Measurements from ENCODE around the gene MIGA2.
"Not testable (repeated sequence)": the region's sequence is repeated elsewhere in the genome, so short reads cannot be mapped to it uniquely, and the experiment has no call there.

Gene MIGA2

GRCh38 chr9:129098328-129098727, 61.9 kb downstream of the MIGA2 start:
- DNase-seq (ENCODE audit: low read depth in 3 of 3, low spot score in 1 of 3) = no peak

DNA sequence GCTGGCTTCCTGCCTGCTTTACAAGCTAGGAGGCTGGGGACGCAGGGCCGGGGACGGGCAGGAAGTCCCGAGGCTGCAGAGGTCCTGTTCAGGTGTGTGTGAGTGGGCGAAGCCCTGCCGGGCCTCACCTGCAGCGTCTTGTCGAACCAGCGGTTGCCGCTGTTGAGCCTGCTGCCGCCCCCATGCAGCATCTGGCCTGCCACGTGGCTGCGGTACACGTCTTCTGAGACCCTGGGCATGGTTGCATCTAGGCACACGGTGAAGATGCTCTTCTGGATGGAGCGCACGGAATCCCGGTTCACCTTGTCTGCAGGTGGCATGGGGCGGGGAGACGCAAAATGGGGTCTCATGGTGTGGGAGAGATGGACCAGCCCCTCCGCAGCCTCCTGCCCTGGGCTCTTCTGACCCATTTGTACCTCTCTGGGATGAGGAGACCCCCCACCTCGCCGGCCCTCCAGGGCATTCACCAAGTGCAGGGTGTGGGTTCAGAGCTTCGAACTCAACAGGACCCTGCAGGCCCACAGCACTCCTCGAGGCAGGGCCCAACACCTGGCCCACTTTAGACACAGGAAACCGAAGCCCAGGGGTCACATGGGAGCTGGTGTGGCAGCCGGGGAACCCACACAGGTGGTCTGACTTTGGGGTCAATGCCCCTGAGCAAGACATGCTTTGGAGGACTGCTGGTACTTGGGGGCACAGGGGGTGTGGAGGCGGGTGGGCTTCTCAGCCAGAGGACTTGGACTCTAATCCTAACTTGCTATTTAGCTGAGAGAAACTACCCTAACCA, 64.2 kb downstream of the MIGA2 start:
- DNase-seq (ENCODE audit: low read depth in 3 of 3, low spot score in 1 of 3) = no peak

- DNase-seq (ENCODE audit: low read depth in 3 of 3, low spot score in 1 of 3) = no peak
Observed at GRCh38 chr9:129101279-129101678, 64.9 kb downstream of the MIGA2 start.

DNA sequence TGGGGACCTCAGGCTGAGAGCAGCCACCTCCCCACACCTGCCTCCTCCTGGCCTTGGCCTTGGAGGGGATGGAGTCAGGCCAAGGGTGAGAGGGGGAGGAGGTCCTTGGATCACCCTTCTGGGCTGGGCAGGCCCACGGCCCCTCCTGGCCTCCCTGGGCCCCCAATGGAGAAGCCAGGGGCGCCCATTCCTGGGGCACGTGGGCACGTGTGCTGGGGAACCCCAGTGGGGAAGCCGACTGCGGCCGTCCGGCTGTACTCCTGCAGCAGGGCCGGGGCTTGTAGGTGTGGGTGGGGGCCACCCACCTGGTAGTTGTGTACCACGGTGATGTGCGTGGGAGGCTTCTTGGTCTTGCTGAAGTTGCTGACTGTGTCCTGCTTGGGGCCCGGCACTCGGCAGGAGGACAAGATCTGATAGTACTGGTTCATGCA, 65.7 kb downstream of the MIGA2 start:
- no peak for DNase-seq (ENCODE audit: low read depth in 3 of 3, low spot score in 1 of 3)

DNA sequence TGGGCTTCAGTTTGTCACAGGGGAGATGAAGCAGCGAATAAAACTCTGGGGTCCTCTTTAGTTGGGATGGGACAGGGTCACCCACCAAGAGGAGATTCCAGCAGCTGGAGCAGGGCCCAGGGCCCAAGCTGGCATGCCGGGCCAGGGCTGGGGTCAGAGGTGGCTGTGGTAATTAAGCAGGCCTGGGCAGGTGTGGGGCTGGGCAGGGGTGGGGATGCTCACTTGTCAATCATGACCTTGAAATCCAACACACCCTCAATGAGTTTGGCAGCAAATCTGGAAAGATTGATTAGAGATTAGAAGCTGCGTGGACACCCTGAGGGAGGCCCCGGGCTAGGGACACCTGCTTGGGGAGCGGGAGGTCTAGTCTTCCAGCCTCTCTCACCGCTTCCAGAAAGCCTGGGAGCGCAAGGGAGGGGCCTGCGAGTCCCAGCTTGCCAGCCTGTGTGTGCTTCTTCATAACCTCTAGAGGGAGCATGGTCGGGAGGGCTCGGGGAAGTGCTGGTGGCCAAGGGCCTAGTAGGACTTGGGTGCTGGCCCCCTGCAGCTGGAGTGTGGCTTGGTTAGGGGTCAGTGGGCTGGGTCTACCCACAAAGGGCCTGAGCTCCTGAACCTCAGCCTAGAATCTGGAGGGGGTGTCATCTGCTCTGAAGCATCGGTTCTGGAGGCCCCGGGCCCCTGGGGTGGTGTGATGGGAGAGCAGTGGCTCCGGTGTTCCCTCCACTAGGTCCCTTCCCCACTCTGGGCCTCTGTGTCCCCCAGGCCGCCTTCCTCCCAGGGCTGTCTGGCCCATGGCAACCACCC, 66.6 kb downstream of the MIGA2 start:
- DNase-seq (ENCODE audit: low read depth in 3 of 3, low spot score in 1 of 3) = no peak

- DNase-seq (ENCODE audit: low read depth in 3 of 3, low spot score in 1 of 3) = no peak
Observed at GRCh38 chr9:129103595-129103965, 67.2 kb downstream of the MIGA2 start.

GRCh38 chr9:129104051-129104450, 67.6 kb downstream of the MIGA2 start:
- DNase-seq (ENCODE audit: low read depth in 3 of 3, low spot score in 1 of 3) = no peak

- DNase-seq (ENCODE audit: low read depth in 3 of 3, low spot score in 1 of 3) = no peak
Observed at GRCh38 chr9:129105857-129106694, 69.7 kb downstream of the MIGA2 start.

GRCh38 chr9:129107651-129108050, 71.2 kb downstream of the MIGA2 start:
- DNase-seq (ENCODE audit: low read depth in 3 of 3, low spot score in 1 of 3) = no peak

DNA sequence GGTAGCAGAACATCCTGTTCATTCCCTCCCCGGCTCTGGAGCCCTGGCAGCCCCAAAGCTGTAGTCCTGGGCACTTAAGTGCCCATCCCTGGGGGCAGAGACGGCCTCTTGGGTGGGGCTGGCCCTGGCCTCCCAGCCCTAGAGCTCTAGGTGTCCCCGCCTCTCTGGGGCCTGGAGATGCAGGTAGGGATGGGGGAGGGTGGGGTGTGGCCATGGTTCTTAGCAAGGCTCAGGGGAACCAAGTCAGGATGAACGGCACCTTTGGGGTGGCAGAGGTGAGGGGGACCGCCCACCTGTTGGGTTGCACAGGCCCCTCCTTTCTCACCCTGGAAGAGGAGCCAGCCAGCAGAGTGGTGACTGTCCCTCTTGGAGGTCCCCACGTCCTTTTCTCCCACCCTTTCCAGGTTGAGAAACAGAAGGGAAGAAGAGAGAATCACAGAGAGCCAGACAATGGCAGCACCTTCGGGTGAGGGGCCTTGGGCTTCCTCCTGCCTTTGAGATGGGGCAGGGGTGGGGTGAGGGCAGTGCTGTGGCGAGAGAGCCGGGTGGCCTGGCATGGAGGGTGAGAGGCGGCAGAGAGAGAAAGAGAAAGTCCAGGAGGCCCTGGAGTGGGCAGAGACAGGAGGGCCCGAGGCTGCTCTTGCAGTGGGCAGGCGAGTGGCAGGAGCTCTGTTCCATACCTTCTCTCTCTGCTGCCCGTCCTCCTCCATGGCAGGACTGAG, 71.8 kb downstream of the MIGA2 start:
- no peak for DNase-seq (ENCODE audit: low read depth in 3 of 3, low spot score in 1 of 3)

- no peak for DNase-seq (ENCODE audit: low read depth in 3 of 3, low spot score in 1 of 3)
Observed at GRCh38 chr9:129108805-129109536, 72.5 kb downstream of the MIGA2 start.

DNA sequence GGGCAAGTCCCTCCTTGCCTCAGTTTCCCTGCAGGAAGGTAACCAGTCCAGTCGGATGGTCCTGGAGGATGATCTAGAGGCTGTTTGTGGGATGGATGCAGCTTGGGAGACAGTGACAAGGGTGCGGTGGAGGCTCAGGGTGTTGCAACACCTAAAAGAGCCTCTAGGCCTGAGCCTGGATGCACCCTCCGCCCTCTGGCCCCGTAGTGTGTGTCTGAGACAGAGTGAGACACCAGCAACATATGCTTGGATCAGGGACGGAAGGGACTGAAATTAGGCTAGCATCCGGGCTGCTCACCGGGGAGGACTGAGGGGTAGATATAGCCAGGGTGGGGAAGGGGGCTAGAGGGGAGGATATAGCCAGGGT, 73.1 kb downstream of the MIGA2 start:
- no peak for DNase-seq (ENCODE audit: low read depth in 3 of 3, low spot score in 1 of 3)

DNA sequence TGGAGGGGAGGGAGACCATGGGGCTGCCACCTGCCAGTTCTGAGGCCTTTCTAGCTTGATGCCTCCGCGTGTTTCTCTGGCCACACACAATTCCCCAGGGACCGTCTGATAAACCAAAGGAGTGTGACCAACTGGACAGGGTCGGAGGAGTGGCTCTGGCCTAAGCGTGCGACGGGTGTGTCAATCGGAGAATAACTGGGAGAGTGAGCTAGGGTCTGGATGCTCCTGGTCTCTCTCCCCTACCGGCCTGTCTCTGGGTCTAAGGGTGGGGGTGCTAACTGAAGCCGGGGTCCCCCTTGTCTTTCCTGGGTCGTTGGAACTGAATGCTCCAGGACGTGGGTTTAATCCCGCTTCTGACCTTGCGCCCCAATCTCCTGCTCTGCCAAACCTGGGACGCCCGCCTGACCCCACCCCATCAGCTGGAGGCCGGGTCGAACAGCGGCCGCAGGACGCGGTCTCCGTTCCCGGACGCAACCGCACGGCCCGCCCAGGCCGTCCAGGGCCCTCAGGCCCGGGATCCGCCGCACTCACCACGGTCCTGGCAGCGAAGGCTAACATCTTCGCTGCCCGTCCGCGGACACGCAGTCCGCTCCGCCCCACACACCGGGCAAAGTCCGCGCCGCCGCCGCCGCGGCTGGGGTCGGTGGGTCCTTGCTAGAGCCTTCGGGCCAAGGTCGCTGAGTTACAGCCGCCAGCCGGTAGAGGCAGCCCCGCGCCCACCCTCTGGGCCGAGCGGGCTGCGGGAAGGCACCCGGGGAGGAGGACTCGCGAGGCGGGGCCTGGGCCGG, 73.7 kb downstream of the MIGA2 start:
- DNase-seq (ENCODE audit: low read depth in 3 of 3, low spot score in 1 of 3) = no peak

- peak; percentile 91 to 94 (median 93) for DNase-seq (ENCODE audit: low read depth in 3 of 3, low spot score in 1 of 3)
Observed at GRCh38 chr9:129110740-129111527, 74.5 kb downstream of the MIGA2 start, which contains the start of the genes CRAT and PTPA. Gene CRAT, minus strand, starts transcription at chr9:129110793. Its CDS starts 284 bp downstream, at chr9:129110509. Gene PTPA, plus strand, starts transcription at chr9:129111415. Its CDS starts 186 bp downstream, at chr9:129111601.

DNA sequence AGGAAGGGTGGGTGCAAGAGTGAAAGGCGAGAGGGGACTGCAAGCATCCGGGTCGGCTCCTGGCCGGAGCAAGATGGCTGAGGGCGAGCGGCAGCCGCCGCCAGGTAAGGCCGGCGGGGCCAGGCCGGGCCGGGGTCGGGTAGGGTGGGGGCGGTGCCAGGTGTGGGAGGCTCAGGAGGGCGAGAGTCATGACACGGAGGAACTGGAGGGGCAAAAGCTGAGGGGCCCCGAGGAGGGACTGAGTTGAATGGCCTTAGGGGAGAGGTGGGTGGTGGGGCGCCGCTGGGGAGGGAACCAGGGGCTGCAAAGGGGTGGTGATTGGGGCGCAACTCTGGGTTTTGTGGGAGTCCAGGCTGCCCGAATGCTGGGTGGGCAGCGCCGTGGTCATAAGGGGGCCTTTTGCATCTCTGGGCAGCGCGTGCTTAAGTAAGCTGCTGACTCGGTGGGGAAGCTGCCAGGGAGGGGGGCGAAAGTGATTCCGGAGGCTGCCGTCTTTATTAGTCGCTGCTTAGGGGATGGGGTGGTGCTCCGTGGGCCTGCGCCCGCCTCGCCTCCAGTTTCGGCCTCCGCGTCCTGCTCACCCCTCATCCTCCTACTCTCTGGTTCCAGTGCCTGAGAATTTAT, 75.2 kb downstream of the MIGA2 start:
- DNase-seq (ENCODE audit: low read depth in 3 of 3, low spot score in 1 of 3) = no peak

GRCh38 chr9:129112526-129112925, 76.1 kb downstream of the MIGA2 start:
- DNase-seq (ENCODE audit: low read depth in 3 of 3, low spot score in 1 of 3) = not testable (repeated sequence)

GRCh38 chr9:129113645-129114304, 77.3 kb downstream of the MIGA2 start:
- DNase-seq (ENCODE audit: low read depth in 3 of 3, low spot score in 1 of 3) = no peak

Data from stimulated activated CD4-positive, alpha-beta T cell treated with anti-CD3 and anti-CD28 coated beads, TNF-alpha, amount 100 ng/mL, for 1 hour (primary cell).